ENCODE data around the gene ING3. TPM values are rescaled to one million over a fixed set of nuclear protein-coding genes. Genes with fewer than 3 reads are reported as not detected.

The ING3 gene
- 7.6 and 8.9 TPM in 2 replicates for total RNA-seq

GRCh38 chr7:120950539-120951308 lies at the start of gene ING3:
Gene ING3, plus strand, starts transcription at chr7:120950777. Its CDS starts 120 bp downstream, at chr7:120950897.

GRCh38 chr7:120988591-120989256 lies 38.1 kb downstream of the ING3 start, which contains the start of gene CPED1:
Gene CPED1, plus strand, starts transcription at chr7:120988711. Its CDS starts 911 bp downstream, at chr7:120989622.

Other genes with a start within 250 kb of the ING3 start
- gene TSPAN12, start 92.6 kb upstream of the ING3 start, total RNA-seq: 0.29 and 1.1 TPM in 2 replicates
- 55.4 and 72.0 TPM in 2 replicates for gene CPED1, start 37.9 kb downstream of the ING3 start, total RNA-seq

Data from myometrial cell (primary cell).